ENCODE data around the gene BUB1B.

BUB1B gene

DNA sequence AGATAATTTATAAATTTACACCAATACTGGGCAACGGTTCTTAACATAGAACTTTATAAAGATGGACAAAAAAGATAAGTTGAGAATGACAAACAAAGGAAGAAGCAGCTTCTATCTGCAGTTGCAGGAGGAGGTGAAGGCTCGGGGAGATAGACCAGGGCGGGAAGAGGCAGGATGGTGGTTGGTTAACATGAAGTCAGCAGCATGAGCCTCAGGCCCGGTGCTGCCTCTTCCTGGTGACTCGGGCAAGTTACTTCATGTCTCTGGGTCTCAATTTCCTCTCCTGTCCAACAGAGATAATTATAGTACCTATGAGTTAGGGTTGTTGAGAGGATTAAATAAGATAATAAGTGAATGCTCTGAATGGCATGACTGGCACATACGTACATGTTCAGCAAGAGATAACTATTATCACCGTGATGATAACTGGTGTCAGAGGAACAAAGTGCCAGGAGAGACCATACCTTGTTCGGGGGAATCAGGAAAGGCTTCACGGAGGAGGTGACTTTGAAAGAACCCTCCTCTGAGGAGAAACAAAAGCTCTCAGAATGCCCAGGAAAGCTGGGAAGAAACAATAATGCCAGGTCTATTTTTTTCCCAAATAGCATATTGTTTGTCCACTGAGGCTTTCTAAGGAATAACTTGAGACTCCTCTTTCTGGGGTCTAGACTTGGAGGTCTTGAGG, 82.4 kb downstream of the BUB1B start:
- DNase-seq (no peak), ATAC-seq (replicated peaks) (no peak)
- no peak overlapping the region for H3K27ac Mint-ChIP-seq
- H3K27me3 Mint-ChIP-seq: peaks cover 19 to 44% of the 10 kb centered on the region in 2 donors
- no peak overlapping the region for H3K4me3 Mint-ChIP-seq
- no peaks in the 10 kb centered on the region for H3K9me3 Mint-ChIP-seq
- H3K36me3 Mint-ChIP-seq (ENCODE audit: insufficient read depth): no peaks in the 10 kb centered on the region
- peaks cover 5 to 8% of the 10 kb centered on the region in 2 donors for H3K4me1 Mint-ChIP-seq (ENCODE audit: low read depth in 2 of 2)

DNA sequence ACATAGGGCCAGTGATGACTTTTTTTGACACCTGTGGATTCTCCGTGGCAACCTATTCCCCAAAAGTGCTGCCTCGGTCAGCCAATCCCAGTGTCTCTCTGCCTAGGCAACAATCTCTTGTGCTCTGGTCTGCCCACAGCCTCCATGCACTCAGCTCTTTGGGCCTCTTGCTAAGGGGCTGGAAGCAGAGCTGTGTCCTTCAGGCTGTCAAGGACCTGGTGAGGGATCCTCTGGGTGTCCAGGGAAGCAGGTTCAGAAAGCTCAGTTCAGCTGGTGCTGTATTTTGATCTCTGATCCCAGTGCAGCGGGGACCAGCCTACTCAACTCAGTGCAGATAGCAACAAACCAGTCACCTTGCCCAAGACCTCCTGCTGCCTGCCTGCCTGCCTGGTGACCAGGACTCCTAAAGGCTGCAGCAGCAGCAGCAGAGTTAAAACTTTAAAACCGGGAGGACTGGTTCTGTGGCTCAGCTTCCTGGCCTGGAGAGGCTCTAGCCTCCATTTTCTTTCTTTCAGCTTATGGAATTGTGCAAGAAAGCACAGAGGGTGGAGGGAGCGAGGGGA, 84.2 kb downstream of the BUB1B start:
- no peak overlapping the region for H3K4me3 Mint-ChIP-seq
- DNase-seq: no peak

DNA sequence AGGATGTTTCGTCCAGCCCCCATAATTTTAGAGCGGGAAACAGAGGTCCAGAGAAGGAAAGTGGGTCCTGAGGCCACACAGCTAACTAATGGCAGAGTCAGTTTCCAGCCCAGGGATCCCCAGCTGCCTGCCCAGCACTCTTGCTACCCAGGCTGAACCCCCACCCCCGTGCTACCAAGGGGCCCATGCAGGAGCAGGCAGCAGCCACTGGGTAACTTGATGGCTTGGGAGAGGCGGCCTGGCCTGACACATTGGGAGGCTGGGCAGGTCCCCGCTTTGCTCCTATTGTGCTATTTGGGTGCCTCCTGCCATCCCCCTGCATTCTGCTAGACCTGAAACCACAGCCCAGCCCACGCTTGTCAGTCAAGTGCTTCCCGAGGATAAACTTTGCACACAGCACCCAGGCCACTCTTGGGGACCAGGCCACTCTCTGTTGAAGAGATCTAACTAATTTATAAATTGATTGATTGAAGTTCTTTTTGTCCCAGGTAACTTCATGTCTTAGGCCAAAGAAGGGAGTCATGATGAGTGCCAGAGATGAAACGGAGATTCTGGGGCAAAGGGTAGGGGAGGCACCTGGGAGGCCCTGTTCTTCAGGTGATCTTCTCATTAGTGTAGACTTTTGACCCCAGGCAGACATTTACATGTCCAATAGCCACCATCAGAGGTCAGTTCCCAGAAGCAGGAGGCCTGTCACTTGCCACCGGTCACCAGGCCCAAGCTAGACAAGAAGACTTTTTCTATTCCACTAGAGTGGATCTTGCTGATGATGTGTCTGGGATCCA, 85.0 kb downstream of the BUB1B start:
- peaks cover 0 to 3% of the 10 kb centered on the region in 2 donors for H3K4me1 Mint-ChIP-seq (ENCODE audit: low read depth in 2 of 2)
- H3K27me3 Mint-ChIP-seq: peaks cover 3 to 22% of the 10 kb centered on the region in 2 donors
- H3K4me3 Mint-ChIP-seq: no peak overlapping the region
- H3K9me3 Mint-ChIP-seq: no peaks in the 10 kb centered on the region
- ATAC-seq (replicated peaks) (no peak), DNase-seq (no peak)
- peak overlapping the region in 1 of 2 donors; percentile 66 for H3K27ac Mint-ChIP-seq
- no peaks in the 10 kb centered on the region for H3K36me3 Mint-ChIP-seq (ENCODE audit: insufficient read depth)

More for the DNA sequence above, 84.2 kb downstream of the BUB1B start:
- Mint-ChIP-seq H3K9me3 (no peaks in the 10 kb centered on the region), H3K36me3 (ENCODE audit: insufficient read depth) (no peaks in the 10 kb centered on the region), H3K4me1 (ENCODE audit: low read depth in 2 of 2) (peaks cover 0 to 3% of the 10 kb centered on the region in 2 donors), H3K27me3 (peaks cover 7 to 26% of the 10 kb centered on the region in 2 donors), H3K27ac (no peak overlapping the region)
- no peak for ATAC-seq (replicated peaks)

DNA sequence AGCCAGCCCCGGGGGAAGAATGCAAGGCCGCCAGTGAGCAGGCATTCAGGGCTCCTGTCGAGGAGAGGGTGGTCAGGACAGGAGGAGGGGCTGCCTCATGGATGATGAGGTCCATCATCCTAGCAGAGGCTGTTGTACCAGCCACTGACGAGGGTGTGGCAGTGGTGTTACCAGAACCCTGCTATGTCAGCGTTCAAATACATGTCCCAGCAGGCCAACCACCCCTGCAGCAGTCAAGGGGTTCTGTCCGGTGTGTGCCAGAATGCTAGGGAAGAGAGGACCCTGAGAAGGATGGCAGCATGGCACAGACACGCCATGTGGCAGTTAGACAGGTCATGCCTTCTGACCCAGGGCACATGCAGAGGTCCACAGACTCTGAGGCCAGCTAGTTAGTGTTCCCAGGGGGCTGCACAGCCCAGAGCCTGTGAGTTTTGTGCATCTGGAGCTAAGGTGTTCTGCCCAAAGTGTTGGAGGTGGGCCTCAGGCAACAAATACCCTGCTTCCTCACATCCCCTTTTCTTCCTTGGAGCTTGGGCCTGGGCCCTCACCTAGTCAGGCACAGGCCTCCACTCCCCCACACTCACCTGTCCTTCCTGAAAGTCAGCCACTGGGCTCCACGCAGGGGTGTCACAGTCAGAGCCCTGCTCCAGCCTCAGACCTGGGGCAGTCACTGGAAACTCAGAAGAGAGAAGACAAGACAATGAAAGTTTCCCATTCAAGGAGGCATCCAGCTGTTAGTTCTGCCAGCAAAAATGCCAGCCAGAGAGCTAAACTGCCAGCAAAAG, 85.8 kb downstream of the BUB1B start:
- no peak overlapping the region for H3K4me3 Mint-ChIP-seq
- H3K4me1 Mint-ChIP-seq (ENCODE audit: low read depth in 2 of 2): peaks cover 0 to 6% of the 10 kb centered on the region in 2 donors
- no peaks in the 10 kb centered on the region for H3K36me3 Mint-ChIP-seq (ENCODE audit: insufficient read depth)
- ATAC-seq (replicated peaks): no peak
- no peaks in the 10 kb centered on the region for H3K9me3 Mint-ChIP-seq
- H3K27me3 Mint-ChIP-seq: peaks cover 0 to 22% of the 10 kb centered on the region in 2 donors
- peak overlapping the region in 1 of 2 donors; percentile 66 for H3K27ac Mint-ChIP-seq
- DNase-seq: no peak

DNA sequence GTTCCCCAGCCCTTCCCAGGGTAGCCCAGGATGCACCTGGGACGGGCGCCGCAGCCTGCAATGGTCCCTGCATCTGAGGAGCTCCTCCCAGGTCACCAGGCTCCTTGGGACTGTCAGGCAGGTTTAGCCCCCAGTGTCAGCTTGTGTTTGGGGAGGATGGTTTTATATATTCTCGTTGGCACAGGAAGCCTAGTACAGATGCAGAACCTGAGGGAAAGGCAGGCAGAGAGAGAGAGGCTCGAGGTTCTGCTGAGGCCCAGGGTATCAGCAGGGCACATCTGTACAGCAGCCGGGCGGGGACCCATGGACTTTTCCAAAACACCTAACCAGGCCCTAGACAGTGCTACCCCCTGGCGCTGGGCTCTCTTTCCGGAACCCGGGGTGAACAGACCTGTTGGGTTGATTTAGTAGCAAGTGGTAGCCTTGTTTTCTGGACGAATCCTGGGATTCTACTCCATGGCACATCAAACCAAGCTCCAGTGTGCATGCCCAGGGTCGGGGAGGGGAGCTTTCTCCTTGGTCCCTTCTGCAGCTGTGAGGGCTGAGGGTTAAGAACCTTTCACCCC, 86.6 kb downstream of the BUB1B start:
- Mint-ChIP-seq H3K27ac (no peak overlapping the region), H3K36me3 (ENCODE audit: insufficient read depth) (no peaks in the 10 kb centered on the region), H3K4me3 (no peak overlapping the region), H3K27me3 (peaks cover 0 to 14% of the 10 kb centered on the region in 2 donors), H3K9me3 (no peaks in the 10 kb centered on the region), H3K4me1 (ENCODE audit: low read depth in 2 of 2) (peaks cover 0 to 4% of the 10 kb centered on the region in 2 donors)
- DNase-seq (no peak), ATAC-seq (replicated peaks) (no peak)

DNA sequence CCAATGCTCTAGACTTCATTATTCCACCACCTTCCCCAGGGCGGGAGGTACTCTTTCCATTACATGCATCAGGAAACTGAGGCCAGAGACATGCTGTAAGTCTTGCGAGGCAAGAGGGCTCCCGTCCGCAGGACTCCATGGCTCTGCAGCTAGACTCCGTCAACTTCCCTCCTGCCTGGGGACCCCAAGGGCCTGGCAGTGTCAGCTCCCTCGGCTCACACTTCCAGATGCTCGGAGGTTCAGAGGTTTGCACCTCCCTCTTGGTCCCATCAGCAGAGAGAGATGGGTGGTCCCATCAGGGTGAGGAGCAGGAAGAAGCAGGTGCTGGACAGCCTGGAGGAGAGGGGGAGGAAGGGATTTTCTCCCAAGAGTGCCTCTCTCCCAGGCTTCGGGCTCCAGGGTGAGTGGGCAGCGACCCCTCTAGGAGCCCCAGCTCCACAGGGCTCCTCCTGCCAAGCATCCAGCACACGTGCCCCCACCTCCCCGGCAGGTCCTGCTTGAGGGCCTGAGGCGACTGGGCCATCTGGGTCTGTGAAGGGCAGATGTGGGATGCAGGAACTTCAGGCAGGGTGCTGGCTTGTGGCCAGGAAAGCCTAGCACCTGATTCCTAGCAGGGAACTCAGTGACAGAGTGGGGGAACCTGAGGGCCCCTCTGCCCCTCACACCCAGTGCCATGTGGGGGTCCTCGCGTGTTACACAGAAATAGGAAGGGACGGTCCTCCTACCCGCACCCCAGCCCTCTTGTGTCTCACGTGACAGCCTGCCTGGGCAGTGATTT, 87.3 kb downstream of the BUB1B start:
- H3K4me3 Mint-ChIP-seq: no peak overlapping the region
- peaks cover 4 to 7% of the 10 kb centered on the region in 2 donors for H3K4me1 Mint-ChIP-seq (ENCODE audit: low read depth in 2 of 2)
- ATAC-seq (replicated peaks): no peak

DNA sequence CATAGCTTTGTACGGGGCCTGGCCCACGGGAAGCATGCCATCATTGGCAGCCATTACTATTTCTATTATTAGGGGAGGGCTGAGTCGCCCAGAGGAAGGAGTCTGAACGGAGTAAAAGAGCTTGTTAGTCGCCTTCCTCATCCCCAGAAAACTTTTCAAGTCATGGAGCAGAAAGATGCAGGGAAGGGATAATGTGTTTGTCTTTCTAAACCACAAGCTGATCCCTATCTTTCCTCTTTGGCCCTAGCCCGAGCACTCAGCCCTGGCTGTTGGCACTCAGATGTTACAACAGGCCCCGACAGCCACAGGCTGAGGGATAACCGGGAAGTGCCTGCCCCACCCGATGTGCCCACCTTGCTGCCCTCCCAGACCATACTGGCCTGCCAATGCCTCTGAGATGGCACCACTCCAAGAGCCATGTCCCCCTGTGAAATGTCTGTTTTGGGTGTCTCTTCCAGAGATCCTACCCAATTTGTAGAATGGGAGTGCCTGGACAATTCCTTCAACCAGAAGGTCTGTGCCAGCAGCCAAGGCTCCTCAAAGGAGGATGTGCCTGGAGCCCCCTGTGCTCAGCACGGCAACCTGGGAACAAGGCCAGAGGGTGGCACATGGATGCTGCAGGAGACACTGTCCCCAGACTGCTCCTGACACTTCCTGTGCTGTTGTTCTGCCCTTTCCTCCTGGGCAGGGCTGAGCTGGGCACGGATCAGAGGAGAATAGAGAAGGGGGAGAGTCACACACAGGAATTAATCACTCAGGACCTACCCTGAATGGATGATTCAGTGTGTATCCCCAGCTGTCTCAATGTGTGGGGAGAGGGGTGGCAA, 88.8 kb downstream of the BUB1B start:
- Mint-ChIP-seq H3K27ac (no peak overlapping the region), H3K9me3 (no peaks in the 10 kb centered on the region), H3K4me3 (no peak overlapping the region), H3K4me1 (ENCODE audit: low read depth in 2 of 2) (peaks cover 10 to 16% of the 10 kb centered on the region in 2 donors), H3K36me3 (ENCODE audit: insufficient read depth) (no peaks in the 10 kb centered on the region), H3K27me3 (peaks cover 8 to 30% of the 10 kb centered on the region in 2 donors)
- no peak for ATAC-seq (replicated peaks)
- DNase-seq: no peak

More for the DNA sequence above, 87.3 kb downstream of the BUB1B start:
- Mint-ChIP-seq H3K36me3 (ENCODE audit: insufficient read depth) (no peaks in the 10 kb centered on the region), H3K27ac (no peak overlapping the region), H3K9me3 (no peaks in the 10 kb centered on the region), H3K27me3 (peaks cover 0 to 18% of the 10 kb centered on the region in 2 donors)
- DNase-seq: no peak

DNA sequence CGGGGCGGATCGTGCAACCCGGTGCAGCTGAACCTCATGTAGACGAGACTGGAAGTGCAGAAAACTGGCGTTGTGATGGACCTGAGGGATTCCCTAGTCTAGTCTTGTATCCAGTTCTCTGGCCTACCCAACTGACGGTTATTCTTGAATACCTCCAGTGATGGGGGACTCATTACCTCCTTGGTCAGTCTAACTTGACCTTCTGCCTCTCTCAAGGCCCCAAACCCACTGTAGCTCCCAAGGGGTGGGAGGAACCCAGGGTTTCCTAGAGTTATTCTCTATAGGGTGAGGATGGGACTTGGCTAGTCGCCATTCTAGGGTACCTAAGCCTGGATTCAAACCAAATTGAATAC, 89.4 kb downstream of the BUB1B start:
- Mint-ChIP-seq H3K9me3 (no peaks in the 10 kb centered on the region), H3K4me1 (ENCODE audit: low read depth in 2 of 2) (peaks cover 10 to 16% of the 10 kb centered on the region in 2 donors), H3K27ac (no peak overlapping the region), H3K27me3 (peaks cover 8 to 30% of the 10 kb centered on the region in 2 donors), H3K4me3 (no peak overlapping the region), H3K36me3 (ENCODE audit: insufficient read depth) (no peaks in the 10 kb centered on the region)
- DNase-seq (no peak), ATAC-seq (replicated peaks) (no peak)

DNA sequence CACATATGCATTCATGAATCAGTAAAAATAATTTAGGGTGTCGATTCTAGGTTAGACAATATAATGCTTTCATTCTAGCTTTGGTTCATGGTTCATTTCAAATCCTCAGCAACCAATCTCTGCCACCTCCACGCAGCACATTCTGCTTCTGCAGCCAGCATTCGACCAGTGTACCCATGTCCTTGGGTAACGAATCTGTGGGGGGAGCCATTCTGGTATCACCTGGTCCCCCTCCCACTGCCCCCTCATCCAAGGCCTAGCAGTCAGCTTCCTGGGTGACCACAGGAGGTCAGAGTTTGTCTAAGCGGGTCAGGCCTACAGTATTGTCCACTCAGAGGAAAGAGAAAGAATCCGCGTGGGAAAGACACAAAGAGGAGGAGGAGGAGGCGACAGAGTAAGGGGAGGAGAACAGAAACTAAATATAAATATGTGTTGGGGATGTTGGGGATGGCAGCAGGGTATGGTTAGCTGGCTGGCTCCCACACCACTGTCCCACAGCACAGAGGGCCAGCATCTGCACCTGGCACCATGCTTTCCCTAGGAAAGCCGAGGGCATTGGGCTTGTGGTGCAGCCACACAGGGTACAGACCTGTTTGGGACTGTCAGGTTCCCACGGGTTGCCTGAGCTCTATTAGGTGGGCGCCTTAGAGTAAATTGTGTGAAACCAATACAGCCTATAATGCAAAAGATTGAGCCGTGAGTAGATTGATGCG, 90.1 kb downstream of the BUB1B start:
- peaks cover 8 to 30% of the 10 kb centered on the region in 2 donors for H3K27me3 Mint-ChIP-seq
- ATAC-seq (replicated peaks): no peak
- H3K36me3 Mint-ChIP-seq (ENCODE audit: insufficient read depth): no peaks in the 10 kb centered on the region
- no peaks in the 10 kb centered on the region for H3K9me3 Mint-ChIP-seq
- H3K27ac Mint-ChIP-seq: peak overlapping the region in 1 of 2 donors; percentile 49
- DNase-seq: no peak
- peak overlapping the region; percentile 56 to 58 for H3K4me3 Mint-ChIP-seq
- H3K4me1 Mint-ChIP-seq (ENCODE audit: low read depth in 2 of 2): peaks cover 10 to 16% of the 10 kb centered on the region in 2 donors

DNA sequence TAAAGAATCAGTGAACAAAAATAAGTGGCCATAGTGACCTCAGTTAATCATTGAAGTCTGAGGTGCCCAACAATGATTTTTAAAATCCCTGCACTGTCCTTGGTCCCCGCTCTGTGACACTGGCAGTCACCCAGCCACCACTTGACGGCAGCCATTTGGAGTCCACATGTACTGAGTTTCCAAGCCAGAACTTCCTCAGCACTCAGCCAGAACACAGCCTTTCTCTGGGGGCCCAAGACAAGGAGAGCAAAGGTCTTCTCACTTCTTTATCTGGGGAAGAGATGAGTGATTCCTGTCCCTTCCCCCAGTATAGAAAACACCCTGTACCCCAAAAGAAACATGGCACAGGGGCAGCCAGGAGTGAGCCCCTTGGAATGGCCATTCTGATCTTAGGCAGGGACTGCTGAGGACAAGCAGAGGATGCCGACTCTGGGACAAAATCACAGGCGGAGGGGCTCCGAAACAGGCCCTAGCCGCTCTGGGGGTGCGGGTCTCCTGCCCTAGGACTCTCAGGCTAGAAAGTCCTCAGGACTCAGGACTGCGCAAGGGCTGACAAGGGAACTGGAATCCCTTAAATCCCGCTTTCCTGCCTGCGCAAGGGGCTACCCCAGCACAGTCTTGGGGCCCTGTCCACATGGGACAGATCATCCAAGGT, 90.7 kb downstream of the BUB1B start:
- Mint-ChIP-seq H3K9me3 (no peaks in the 10 kb centered on the region), H3K36me3 (ENCODE audit: insufficient read depth) (no peaks in the 10 kb centered on the region), H3K4me1 (ENCODE audit: low read depth in 2 of 2) (peaks cover 10 to 20% of the 10 kb centered on the region in 2 donors), H3K4me3 (peak overlapping the region; percentile 56 to 58), H3K27me3 (peaks cover 8 to 30% of the 10 kb centered on the region in 2 donors), H3K27ac (peak overlapping the region in 1 of 2 donors; percentile 49)
- ATAC-seq (replicated peaks): no peak
- DNase-seq: no peak

DNA sequence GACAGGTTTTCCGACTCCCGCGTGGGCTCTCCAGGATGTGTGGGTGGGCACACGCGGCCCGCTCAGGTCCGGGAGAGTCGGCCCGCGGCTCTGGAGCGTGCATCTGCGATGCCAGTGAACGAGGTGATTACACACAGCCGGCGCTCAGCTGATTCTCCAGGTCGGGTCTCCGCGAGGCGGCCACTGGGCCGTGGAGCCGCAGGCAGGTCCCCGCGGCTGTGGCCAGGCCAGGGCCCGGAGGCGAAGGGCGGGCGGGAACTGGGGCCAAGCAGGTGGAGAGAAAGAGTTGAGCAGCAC, 91.2 kb downstream of the BUB1B start:
- ATAC-seq (replicated peaks) (no peak), DNase-seq (no peak)
- Mint-ChIP-seq H3K4me3 (peak overlapping the region; percentile 56 to 58), H3K4me1 (ENCODE audit: low read depth in 2 of 2) (peaks cover 13 to 23% of the 10 kb centered on the region in 2 donors), H3K9me3 (no peaks in the 10 kb centered on the region), H3K27ac (no peak overlapping the region), H3K27me3 (peaks cover 8 to 30% of the 10 kb centered on the region in 2 donors), H3K36me3 (ENCODE audit: insufficient read depth) (no peaks in the 10 kb centered on the region)

Data from effector memory CD8-positive, alpha-beta T cell (primary cell).